ENCODE results near the gene MED15.

The MED15 gene

DNA sequence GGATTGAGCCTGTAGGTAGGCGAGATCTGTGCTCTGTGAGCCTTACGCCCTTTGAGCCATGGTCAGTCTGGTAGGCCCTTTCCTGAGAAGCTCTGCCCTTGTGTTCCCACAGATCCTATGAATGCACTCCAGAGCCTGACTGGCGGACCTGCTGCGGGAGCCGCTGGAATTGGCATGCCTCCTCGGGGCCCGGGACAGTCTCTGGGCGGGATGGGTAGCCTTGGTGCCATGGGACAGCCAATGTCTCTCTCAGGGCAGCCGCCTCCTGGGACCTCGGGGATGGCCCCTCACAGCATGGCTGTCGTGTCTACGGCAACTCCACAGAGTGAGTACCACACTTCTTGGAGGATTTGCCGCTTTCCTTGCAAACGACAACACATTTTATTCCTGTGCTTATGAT is 47.4 kb downstream of the MED15 start:
- no peak for DNase-seq

GRCh38 chr22:20558534-20558933 is 51.1 kb downstream of the MED15 start:
- DNase-seq: no peak

GRCh38 chr22:20559174-20559760 is 51.9 kb downstream of the MED15 start:
- DNase-seq: no peak

DNA sequence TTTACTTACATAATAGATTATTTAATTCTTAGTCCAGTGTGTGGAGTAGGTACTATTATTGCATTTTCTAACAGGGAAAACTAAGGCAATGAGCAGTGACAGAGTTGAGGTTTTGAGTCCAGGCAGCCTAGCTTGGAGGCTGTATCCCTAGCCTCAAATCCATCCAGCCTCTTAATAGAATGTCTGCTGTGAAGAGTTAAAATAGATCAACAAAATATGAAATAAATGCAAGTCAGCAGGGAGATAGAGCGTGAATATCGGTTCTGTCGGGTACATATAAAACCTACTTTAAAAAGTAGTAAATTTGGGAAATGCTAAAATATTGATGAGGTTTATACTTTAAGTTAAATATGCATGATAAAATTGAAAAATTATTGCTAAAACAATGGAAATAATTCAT is 53.3 kb downstream of the MED15 start:
- DNase-seq: no peak

DNA sequence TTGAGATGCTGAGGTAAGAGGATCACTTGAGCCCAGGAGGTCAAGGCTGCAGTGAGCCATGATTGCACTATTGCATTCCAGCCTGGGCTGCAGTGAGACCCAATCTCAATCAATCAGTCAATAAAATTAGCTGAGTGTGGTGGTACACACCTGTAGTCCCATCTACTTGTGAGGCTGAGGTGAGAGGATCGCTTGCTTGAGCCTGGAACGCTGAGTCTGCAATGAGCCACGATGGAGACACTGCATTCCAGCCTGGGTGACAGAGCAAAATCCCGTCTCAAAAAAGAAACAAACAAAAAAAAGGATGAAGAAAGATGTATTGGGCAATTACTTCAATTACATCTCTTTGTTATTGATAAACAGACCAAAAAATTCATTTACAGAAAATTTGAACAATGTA is 54.5 kb downstream of the MED15 start:
- no peak for DNase-seq

GRCh38 chr22:20562607-20563465 is 55.4 kb downstream of the MED15 start:
- DNase-seq: no peak

DNA sequence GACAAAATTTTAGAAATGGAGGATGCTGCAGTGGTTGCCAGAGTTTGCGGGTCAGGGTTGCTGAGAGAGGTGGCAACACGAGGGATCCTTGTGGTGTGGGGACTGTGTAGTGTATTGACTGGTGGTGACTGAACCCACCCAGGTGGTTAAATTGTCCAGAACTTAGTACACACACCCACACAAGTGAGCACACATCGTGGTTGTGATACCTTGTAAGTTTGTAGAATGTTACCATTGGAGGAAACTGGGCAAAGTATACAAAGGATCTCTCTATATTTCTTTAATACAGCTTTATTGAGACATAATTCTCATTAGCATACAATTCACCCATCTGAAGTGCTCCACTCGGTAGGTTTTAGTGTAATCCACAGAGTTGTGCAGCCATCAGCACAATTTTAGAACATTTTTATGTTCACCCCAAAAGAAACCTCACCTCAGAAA is 56.1 kb downstream of the MED15 start:
- no peak for DNase-seq

- no peak for DNase-seq
Measured at GRCh38 chr22:20563941-20564371, 56.5 kb downstream of the MED15 start.

GRCh38 chr22:20565079-20565734 is 57.8 kb downstream of the MED15 start:
- DNase-seq: no peak

GRCh38 chr22:20565761-20566160 is 58.4 kb downstream of the MED15 start:
- no peak for DNase-seq

DNA sequence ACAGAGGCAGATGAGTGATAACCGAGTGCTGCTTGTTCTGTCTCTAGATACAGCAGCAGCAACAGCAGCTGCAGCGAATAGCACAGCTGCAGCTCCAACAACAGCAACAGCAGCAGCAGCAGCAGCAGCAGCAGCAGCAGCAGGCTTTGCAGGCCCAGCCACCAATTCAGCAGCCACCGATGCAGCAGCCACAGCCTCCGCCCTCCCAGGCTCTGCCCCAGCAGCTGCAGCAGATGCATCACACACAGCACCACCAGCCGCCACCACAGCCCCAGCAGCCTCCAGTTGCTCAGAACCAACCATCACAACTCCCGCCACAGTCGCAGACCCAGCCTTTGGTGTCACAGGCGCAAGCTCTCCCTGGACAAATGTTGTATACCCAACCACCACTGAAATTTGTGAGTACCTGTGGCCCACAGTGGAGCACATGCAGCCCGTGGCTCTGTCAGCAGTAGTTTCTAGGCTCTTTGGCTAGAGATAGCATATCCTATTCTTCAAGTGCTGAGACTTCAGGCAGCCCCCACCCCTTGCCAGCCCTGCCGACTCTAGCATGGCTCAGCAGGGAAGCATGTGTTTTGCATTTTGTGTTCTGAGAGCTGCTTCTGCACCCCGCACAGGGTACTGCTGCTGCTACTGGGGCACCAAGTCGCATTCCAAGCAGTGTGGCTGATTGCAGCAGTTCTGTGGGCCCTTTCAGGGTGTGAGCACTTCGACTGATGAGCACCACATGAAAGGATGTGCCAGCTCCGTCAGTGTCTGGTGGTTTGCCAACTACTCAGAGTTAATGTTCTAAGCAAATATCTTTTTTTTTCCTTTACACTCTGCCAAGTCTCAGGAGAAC is 59.2 kb downstream of the MED15 start:
- DNase-seq: peak; percentile 74

- DNase-seq: no peak
Measured at GRCh38 chr22:20567371-20567847, 60.0 kb downstream of the MED15 start.

GRCh38 chr22:20567993-20568417 is 60.6 kb downstream of the MED15 start:
- no peak for DNase-seq

DNA sequence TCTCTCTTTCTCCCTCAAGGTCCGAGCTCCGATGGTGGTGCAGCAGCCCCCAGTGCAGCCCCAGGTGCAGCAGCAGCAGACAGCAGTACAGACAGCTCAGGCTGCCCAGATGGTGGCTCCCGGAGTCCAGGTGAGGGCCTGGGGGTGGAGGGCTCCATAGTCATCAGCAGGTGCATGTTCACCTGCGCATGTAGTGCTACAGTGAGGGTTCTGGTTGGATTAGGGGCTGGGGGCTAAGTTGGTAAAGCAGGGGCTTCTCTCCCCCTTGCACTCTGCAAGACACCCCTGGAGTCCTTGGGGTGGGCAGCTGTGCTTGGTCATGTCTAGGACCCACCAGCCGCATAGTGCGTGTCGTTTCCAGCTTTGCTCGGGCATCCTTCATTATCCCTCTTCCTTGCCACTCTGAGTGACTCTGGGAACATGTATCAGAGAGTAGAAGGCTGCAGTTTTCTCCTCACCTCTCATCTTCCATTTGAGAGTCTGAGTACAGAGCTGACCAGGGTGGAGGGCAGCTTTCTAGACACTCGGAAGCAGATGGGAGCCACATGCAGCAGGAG is 61.2 kb downstream of the MED15 start:
- no peak for DNase-seq

GRCh38 chr22:20569059-20570058 is 61.9 kb downstream of the MED15 start:
- peak; percentile 86 for DNase-seq

DNA sequence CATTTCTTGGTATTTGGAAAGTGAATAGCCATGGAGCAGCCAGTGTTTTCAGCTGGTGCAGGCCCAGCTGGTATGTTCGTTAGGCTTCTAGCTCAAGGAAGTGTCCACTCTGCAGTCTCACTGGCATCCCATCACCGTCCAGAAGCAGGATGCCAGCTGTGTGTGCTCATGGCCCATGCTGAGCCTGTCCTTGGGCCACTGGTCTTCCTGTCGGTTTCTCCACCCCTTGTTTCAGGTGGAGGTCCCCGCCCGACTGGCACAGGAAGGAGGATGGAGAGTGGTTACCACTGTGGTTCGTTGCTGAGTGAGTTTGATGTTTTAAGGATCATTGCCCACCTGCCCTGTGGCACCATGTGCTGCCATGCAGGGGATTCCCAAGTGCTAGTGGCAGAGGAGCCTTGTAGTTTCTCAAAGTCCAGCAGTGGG is 63.7 kb downstream of the MED15 start:
- DNase-seq: no peak

GRCh38 chr22:20571531-20572007 is 64.2 kb downstream of the MED15 start:
- DNase-seq: peak; percentile 53

- no peak for DNase-seq
Measured at GRCh38 chr22:20572132-20572802, 64.9 kb downstream of the MED15 start.

GRCh38 chr22:20573176-20573832 is 65.9 kb downstream of the MED15 start:
- no peak for DNase-seq
